GM21737 (cell line): ENCODE results near the gene TMEM234.

Experiments
- ATAC-seq: cut with Tn5 transposase; IDR thresholded peaks from one replicate; pipeline ENCODE4 v1.9.1; 2021; ENCODE audit warnings: mild to moderate bottlenecking, moderate library complexity; ENCODE audit not compliant: unreplicated experiment

The TMEM234 gene

DNA sequence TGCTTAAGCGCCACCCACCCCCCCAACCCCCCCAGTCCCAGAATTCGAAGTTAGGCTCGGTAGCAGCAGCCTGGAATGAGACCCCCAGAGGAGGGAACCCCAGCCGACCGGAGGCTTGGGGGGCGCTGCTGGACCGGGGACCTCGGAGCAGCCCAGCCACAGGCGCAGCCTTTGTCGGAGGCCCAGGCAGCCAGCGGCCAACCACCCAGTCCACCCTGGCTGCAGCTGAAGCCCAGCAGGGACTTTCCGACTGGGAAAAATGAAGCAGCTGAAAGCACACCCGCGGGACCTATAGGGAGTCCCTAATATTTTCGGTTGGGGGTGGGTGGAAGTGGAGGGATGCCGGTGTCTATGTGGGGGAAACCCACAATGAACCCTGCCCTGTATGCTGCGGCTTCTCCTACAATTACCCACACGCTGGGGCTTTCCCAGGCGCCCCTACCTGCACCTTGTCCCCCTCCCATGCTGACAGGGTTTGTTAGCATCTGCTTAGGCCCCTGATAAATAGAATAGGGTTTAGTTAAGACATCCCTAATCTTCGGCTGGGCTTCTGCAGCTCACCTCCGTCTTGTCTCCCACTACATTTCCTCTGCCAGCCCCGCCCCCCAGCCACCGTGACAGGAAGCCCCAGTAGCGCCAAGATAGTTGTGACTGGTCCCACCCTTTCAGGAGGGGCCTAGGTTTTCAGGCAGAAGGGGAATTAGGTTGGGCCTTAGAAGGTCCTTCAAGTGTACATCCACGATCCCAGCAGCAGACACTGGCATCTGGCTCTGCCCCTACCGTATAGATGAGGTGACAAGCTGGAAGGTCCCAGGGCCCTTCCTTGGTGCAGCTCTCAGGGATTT is 20.9 kb downstream of the TMEM234 start:
- peak; percentile 45 for ATAC-seq

GRCh38 chr1:32200226-32201010 is 21.7 kb downstream of the TMEM234 start, which contains the start of gene CCDC28B:
CCDC28B (plus strand) TSS chr1:32200595; CDS start chr1:32201936, 1,341 bp downstream.
- no peak for ATAC-seq

DNA sequence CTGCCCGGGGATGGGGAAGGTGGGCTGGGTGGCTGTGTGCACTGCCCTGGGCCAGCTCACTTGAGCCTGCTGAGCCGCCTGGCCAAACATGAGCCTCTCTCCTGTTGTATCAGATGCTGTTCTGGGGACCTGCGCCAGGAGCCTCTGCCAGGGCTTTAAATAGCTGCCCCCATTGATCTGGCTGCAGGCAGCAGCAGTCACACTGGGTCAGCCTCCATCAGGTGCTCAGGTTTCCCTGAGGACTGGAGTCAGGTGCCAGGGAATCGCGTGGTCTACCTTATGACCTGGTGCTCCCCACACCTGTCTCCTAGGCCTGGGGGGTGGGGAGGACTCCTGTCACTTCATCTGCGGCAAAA is 22.5 kb downstream of the TMEM234 start:
- no peak for ATAC-seq

DNA sequence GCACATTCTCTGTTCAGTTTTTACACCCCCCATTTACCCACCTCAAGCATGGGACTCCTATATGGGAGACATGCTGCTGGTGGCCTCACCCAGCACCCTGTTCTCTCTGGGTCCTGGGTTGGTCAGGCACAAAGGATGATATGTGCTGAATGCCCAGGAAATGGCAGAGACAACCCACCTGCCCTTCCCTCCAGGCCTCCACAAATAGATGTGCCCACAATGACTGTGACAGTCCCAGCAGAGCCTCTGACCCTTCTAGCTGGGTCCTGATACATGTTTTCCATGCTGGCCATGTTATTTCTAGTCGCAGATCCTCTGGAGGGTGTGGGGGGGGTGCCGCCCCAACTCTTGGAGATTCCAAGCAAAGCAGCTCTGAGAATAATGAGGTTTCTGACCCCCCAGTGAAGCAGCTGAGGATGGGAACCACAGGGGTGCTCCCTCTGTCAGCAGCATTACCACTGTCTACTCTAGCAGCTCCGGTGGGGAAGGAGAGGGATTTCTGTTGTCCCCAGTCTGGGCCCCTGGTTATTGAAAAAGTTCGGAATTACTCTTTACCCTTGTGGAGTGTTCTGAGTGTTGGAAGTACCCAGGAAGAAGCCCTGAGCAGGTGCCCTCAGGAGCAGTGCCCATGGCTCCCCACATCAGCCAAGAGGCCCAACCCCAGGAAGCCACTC is 23.0 kb downstream of the TMEM234 start:
- ATAC-seq: no peak

- no peak for ATAC-seq
These were observed 23.7 kb downstream of the TMEM234 start for GRCh38 chr1:32198237-32199042.

DNA sequence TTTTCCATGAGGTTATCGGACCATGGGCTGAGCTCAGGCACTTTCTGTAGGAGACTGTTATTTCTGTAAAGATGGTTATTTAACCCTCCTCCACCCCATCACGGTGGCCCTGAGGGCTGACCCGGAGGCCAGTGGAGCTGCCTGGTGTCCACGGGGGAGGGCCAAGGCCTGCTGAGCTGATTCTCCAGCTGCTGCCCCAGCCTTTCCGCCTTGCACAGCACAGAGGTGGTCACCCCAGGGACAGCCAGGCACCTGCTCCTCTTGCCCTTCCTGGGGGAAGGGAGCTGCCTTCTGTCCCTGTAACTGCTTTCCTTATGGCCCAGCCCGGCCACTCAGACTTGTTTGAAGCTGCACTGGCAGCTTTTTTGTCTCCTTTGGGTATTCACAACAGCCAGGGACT is 24.3 kb downstream of the TMEM234 start:
- ATAC-seq: no peak

GRCh38 chr1:32197074-32197473 is 25.1 kb downstream of the TMEM234 start:
- no peak for ATAC-seq

- ATAC-seq: no peak
These were observed 26.0 kb downstream of the TMEM234 start for GRCh38 chr1:32195972-32196823.

DNA sequence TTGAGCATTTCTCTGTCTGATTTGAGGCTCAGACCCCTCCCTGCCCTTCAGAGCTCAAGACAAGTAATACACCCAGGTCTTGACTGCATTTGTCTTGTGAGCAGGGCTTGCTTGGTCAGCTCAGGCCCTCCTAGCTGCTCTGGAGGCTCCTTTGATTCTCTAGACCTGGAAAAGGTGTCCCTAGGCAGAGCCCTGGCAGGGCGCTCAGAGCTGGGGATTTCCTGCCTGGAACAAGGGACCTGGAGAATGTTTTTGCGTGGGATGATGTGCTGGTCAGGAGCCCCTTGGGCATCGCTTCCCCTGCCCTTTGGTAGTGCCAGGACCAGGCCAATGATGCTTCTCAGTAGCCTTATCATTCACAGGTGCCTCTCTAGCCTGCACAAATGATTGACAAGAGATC is 26.6 kb downstream of the TMEM234 start:
- ATAC-seq: no peak

DNA sequence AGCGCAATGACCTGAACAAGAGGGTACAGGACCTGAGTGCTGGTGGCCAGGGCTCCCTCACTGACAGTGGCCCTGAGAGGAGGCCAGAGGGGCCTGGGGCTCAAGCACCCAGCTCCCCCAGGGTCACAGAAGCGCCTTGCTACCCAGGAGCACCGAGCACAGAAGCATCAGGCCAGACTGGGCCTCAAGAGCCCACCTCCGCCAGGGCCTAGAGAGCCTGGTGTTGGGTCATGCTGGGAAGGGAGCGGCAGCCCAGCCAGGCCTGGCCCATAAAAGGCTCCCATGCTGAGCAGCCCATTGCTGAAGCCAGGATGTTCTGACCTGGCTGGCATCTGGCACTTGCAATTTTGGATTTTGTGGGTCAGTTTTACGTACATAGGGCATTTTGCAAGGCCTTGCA is 27.2 kb downstream of the TMEM234 start:
- ATAC-seq: no peak

DNA sequence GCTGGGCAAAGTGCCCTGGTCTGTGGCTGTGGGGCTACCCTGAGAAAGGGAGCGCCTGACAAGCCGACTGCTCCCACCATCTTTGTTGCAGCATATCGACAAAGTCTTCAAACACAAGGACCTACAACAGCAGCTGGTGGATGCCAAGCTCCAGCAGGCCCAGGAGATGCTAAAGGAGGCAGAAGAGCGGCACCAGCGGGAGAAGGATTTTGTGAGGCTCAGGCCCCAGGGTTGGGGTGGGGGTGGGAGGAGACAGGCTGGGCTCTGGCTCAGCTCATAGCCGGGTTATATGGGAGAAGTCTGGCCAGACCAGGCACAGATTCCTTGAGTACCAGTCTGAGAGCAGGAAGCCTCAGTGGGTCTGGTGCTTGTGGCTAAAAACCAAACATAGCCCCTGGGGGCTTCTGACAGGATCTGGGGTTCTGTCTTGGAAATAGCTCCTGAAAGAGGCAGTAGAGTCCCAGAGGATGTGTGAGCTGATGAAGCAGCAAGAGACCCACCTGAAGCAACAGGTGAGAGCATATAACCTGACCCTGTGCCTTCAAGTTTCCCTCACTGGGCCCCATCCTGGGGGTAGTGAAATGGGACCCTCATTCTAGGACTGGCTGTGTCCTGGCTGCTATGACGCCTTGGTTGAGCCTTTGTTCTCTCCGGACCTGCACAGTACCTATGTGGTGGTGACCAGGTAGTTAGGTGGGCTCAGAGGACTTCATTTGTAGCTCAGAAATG is 29.8 kb downstream of the TMEM234 start:
- no peak for ATAC-seq

GRCh38 chr1:32187850-32188249 is 34.3 kb downstream of the TMEM234 start:
- no peak for ATAC-seq

DNA sequence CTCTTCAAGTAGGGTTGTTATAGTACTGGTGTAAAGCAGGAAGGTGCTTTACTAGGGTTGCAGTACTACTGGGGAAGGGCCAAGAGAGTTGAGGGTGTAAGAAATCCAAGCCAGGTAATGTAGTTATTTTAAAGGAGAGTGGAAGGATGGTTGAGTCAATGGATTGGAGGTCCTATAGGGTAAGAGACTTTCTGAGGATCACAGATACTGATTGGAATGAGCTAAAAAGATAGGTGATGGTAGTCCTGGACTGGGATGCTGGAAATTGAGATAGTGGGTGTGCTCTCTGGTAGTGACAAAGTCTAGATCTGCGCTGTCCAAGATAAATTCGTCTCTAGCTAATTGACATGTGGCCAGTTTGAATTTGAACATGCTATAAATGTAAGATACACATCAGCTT is 35.7 kb downstream of the TMEM234 start:
- no peak for ATAC-seq

GRCh38 chr1:32186077-32186476 is 36.1 kb downstream of the TMEM234 start:
- ATAC-seq: no peak

DNA sequence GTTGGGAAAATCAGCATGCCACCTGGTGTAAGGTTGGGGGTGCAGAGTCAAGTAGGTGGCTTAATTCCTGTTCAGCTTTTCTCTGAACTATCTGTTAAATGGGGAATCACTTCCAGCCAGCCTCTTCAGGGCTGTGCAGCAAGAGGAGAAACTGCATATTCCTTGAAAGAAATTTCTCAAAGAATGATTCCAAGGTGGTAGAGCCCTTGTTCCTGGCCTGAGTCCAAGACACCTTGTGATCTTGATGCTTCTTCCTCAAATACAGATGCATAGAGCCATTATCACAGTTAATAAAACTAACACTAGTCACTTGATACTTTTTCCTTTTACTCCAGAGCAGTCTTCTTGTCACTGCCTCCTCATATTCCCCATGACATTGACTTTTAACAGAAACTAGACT is 37.5 kb downstream of the TMEM234 start:
- no peak for ATAC-seq

DNA sequence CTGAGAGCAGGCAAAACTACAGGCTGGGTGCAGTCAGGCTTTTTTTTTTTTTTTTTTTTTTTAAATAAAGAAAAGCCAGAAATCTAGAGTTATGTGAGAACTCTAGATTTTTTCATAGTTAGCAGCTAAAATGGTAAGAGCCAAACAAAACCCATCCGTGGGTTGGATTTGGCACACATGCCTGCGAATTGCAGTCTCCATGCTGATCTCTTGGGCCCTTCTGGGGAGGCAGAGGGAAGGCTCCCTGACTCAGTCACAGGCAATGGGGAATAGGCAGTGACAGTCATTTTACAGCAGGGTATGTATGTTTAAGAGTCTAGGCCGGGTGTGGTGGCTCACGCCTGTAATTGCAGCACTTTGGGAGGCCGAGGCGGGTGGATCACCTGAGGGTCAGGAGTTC is 40.1 kb downstream of the TMEM234 start:
- ATAC-seq: no peak

- no peak for ATAC-seq
These were observed 40.6 kb downstream of the TMEM234 start for GRCh38 chr1:32181563-32181962.

DNA sequence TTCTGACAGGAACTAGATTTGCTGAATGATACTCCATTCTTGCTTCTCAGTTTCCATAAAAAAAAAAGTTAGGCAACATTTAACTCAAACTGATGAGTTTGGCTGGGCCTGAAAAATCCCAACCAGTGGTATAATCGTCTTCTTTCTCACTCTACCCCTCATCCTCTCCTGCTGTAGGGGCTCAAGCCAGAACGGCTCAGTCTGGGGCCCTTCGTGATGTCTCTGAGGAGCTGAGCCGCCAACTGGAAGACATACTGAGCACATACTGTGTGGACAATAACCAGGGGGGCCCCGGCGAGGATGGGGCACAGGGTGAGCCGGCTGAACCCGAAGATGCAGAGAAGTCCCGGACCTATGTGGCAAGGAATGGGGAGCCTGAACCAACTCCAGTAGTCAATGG is 41.1 kb downstream of the TMEM234 start:
- no peak for ATAC-seq
